ENCODE data around the gene LCN10.
"Not testable (repeated sequence)": the region's sequence is repeated elsewhere in the genome, so short reads cannot be mapped to it uniquely, and the experiment has no call there.

Gene LCN10

GRCh38 chr9:136742591-136743391 is at the start of gene LCN10:
Gene LCN10 (minus strand): TSS chr9:136742940. CDS start chr9:136742903, 37 bp downstream.
- no peak for DNase-seq (ENCODE audit: extremely low read depth in 1 of 2, low read depth in 1 of 2)

GRCh38 chr9:136791516-136792276 is 49.0 kb upstream of the LCN10 start:
- no peak for DNase-seq (ENCODE audit: extremely low read depth in 1 of 2, low read depth in 1 of 2)

GRCh38 chr9:136790640-136791515 is 48.1 kb upstream of the LCN10 start, which contains the start of gene TMEM141:
Gene TMEM141 (plus strand): TSS chr9:136791344. CDS start chr9:136791371, 27 bp downstream.
- peak; percentile 100 for DNase-seq (ENCODE audit: extremely low read depth in 1 of 2, low read depth in 1 of 2)

DNA sequence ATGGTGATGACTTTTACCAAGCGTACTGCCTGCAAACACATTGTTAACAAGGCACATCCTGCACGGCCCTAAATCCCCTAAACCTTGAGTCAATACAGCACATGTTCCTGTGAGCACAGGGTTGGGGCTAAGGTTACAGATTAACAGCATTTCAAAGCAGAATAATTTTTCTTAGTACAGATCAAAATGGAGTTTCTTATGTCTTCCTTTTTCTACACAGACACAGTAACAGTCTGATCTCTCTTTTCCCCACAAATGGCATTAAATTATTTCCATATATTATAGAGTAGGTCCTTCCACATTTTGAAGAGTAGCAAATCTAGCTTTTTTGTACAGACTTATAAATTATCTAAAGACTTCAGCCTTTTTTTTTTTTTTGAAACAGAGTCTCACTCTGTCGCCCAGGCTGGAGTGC is 46.8 kb upstream of the LCN10 start:
- DNase-seq (ENCODE audit: extremely low read depth in 1 of 2, low read depth in 1 of 2), result no peak

GRCh38 chr9:136788644-136789522 is 46.1 kb upstream of the LCN10 start:
- DNase-seq (ENCODE audit: extremely low read depth in 1 of 2, low read depth in 1 of 2), result not testable (repeated sequence)

GRCh38 chr9:136787690-136788400 is 45.1 kb upstream of the LCN10 start:
- peak in 1 of 2 donors; percentile 58 for DNase-seq (ENCODE audit: extremely low read depth in 1 of 2, low read depth in 1 of 2)

DNA sequence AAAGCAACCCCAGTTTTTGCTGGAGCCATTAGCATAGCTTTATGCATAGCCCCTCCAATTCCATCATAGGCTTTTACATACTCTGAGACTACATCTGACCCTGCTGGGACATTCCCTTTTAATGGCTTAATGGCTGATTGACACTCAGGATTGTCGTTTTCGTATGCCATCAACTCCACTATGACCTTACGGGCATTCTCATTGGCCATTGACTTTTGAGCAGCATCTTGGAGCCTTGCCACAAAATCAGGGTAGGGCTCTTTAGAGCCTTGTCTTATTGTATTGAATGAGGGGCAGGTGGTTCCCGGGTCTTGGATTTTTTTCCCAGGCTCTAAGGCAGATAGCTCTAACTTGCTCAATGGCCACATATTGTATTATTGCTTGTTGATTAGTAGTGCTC is 44.2 kb upstream of the LCN10 start:
- not testable (repeated sequence) for DNase-seq (ENCODE audit: extremely low read depth in 1 of 2, low read depth in 1 of 2)

GRCh38 chr9:136786451-136786850 is 43.7 kb upstream of the LCN10 start:
- DNase-seq (ENCODE audit: extremely low read depth in 1 of 2, low read depth in 1 of 2), result no peak

- DNase-seq (ENCODE audit: extremely low read depth in 1 of 2, low read depth in 1 of 2), result not testable (repeated sequence)
Observed at GRCh38 chr9:136785565-136786355, 43.0 kb upstream of the LCN10 start.

- no peak for DNase-seq (ENCODE audit: extremely low read depth in 1 of 2, low read depth in 1 of 2)
Observed at GRCh38 chr9:136784997-136785361, 42.2 kb upstream of the LCN10 start.

GRCh38 chr9:136784249-136784996 is 41.7 kb upstream of the LCN10 start:
- no peak for DNase-seq (ENCODE audit: extremely low read depth in 1 of 2, low read depth in 1 of 2)

GRCh38 chr9:136782452-136782851 is 39.7 kb upstream of the LCN10 start:
- no peak for DNase-seq (ENCODE audit: extremely low read depth in 1 of 2, low read depth in 1 of 2)

DNA sequence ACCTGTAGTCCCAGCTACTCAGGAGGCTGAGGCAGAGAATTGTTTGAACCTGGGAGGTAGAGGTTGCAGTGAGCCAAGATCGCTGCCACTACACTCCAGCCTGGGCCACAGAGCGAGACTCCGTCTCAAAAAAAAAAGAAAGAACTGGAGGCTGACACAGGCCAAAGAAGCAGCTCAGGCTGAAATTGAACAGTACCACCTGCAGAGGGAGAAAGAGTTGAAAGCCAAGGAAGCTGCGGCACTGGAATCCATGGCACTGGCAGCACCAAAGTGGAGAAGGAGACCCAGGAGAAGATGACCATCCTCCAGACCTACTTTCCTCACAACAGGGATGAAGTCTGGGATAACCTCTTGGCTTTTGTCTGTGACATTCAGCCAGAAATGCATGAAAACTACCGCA is 37.1 kb upstream of the LCN10 start:
- no peak for DNase-seq (ENCODE audit: extremely low read depth in 1 of 2, low read depth in 1 of 2)

GRCh38 chr9:136777359-136777758 is 34.6 kb upstream of the LCN10 start:
- no peak for DNase-seq (ENCODE audit: extremely low read depth in 1 of 2, low read depth in 1 of 2)

GRCh38 chr9:136776947-136777346 is 34.2 kb upstream of the LCN10 start:
- no peak for DNase-seq (ENCODE audit: extremely low read depth in 1 of 2, low read depth in 1 of 2)

DNA sequence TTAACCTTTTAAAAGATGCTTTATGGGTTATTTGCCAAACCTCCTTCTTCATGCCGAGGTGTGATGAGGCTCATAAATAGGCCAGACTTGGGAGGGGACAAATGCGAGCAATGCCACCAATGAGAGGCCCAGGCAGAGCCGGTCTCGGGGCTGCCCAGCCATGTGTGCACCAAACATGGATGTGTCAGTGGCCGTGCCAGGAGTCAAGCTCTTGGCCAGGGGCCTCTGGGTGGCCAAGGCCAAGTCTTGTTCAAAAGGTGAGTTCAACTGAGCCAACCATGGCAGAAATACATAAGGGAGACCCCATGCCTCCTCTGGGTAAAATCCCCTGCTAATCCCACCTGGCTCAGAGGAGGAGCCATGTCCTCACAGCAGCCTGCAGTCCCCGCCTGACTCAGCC is 32.5 kb upstream of the LCN10 start:
- DNase-seq (ENCODE audit: extremely low read depth in 1 of 2, low read depth in 1 of 2), result no peak

- no peak for DNase-seq (ENCODE audit: extremely low read depth in 1 of 2, low read depth in 1 of 2)
Observed at GRCh38 chr9:136774416-136775045, 31.8 kb upstream of the LCN10 start.

Measured in stimulated activated CD8-positive, alpha-beta memory T cell treated with anti-CD3 and anti-CD28 coated beads, Interleukin-7, amount 100 ng/mL, for 48 hours (primary cell).